NCI-H2081 treated with DMSO at 0.1 percent for 48 hours (cell line): ENCODE results near the gene HCN4.

Source experiments
- DNase-seq: peaks from one replicate; lab custom pipeline; 2025; lab: John Stamatoyannopoulos, UW

The HCN4 gene

DNA sequence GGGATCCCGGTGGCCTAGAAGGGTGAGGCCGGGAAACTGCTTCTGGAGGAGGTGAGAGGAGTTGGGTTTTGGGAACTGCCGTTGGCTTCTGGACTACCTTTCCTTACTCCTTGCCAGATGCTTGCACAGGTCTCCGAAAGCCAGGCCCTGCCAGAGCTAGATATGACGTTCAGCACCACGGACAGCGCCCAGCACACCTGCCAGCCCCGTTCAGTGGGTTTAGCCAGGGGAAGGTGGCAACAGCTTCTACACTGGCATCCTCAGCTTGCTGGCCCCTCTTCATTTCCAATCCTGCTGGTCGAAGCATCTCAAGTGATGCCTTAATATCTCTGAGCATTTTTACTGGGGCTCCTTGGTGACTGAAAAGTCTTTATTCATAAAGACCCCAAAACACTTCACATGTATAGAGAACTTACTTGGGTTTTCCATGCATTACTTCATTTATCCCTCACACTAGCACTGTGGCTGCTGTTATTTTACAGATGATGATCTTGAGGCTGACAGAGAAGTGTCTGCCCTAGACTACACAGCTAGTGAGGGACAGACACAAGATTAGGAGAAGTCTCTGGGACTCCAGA lies 21.9 kb downstream of the HCN4 start:
- DNase-seq: no peak

DNA sequence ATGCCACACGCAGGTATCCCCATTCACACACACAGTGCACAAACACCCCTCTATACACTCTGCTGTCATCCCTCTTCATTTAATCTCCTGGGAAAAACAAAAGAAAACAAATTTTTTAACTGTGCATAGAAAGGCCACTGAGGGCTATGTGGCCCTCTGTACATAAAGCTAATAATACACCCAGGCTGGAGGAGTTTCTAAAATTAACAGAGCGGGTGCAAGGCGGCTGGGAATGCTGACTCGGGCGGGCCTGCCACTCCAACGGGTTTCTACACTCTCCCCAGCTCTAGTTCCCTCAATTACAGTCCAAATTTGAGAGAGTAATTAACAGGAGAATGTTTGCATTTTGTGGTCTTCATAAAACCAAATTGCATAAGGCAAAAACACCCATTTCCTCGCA lies 23.1 kb downstream of the HCN4 start:
- peak; percentile 95 for DNase-seq

DNA sequence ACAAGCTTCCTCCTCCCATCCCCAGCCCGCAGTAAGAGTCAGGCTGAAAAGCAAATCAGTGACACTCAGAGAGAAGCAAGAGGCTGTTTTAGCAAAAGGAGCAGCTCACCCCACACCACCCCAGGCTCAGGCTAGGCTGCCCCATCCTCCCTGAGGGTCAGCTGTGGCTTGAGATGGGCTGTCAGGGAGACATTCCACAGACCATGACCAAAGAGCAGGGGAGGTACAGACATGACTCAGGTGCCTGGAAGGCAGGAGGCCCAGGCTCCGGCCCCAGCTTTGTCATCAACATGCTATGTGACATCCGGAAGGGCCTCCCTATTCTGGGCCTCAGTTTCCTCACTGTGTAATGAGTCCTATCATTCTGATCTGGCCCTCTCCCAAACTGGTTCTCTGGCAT lies 24.7 kb downstream of the HCN4 start:
- no peak for DNase-seq

DNA sequence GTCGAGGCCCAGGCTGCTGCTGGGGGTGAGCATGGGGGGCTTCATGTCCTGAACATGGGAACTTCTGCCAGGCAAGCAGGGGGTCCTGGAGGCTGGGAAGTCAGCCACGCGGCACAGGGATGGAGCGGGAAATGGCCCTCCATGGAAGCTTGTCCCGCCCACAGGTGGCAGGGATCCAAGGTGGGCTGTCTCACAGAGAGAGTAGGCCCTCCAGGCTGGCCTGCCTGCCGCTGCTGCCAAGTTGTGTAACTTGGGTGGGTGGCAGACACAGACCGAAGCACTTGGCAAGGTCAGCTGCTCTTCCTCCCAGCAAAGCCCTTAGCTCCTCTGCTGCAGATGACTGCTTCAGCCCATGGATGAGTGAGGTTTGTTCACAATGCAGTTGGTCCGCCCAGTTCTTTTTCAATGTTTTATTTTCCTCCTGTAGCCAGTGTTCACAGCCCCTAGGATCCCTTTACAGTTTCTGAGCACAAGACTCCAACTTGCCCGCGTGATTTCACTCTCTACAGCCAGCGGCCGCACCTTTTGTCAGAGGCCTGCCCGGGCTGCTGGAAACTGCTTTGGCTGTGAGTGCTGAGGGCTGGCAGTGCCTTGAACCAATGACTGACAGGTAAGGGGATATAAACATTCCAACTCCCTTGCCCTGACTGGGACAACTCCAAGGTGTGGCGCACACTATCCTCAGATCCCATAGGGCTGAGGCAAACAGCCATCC lies 26.7 kb downstream of the HCN4 start:
- no peak for DNase-seq

DNA sequence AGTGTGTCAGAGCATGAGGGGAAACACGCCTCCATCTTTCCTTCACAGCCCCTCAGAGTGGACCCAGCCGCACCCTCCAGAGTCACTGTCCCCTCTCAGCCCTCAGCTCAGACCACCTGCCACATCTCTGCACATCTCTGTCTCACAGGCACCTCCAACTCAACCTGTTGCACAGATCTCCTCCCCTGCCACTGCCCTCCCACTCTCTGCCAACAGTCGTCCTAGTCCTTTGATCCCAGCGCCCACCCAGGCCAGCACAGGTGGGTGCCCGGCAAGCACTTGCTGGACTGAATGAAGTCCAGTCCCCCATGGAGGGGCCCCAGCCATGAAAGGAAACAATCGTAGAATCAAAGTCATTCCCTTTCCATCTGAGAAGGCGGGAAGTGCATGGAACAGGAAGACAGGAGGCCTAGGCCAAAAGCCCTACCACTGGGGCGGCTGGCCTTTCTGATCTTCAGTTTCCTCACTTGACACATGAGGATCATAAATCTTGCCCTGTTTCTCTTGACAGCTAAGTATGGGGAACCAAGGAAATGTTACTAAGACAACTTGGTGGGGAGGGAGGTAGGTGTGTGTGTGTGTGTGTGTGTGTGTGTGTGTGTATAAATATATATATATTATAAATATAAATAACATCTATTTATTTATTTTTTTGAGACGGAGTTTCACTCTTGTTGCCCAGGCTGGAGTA lies 28.1 kb downstream of the HCN4 start:
- DNase-seq: no peak

DNA sequence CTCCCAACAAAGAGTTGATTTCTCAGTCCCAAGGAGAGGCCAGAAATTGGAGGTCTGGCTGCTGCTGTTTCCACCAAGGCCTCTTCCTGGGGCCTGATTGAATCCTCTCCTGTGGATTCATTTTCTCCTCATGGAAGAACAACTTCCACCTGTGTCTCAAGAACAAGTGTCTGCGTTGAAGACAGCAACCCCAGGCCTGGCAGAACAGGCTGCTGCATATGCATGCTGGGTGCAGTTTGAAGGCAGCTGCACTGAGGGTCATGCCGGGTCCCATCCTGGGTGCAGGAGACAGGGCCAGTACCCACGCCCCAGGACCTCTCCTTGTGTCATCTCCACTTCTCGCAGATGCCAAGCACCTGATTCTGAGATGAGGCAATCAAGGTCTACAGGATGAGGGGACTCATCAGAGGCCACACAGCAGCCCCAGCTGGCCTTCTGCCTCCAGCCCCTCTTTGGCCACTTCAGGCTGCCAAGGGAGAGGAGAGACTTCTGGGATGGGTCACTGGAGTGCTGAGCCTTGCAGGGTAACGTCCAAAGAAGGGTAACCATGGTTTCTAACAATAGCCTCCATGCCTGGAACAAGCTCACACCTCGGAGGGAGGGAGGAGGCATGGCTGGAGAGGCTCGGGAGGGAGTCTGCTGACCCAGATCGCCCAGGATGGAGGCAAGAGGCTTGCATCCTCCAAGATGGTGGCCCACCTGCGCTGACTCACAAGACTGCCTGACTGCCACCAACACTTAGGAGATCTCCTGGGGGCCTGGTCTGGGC lies 30.0 kb downstream of the HCN4 start:
- no peak for DNase-seq

DNA sequence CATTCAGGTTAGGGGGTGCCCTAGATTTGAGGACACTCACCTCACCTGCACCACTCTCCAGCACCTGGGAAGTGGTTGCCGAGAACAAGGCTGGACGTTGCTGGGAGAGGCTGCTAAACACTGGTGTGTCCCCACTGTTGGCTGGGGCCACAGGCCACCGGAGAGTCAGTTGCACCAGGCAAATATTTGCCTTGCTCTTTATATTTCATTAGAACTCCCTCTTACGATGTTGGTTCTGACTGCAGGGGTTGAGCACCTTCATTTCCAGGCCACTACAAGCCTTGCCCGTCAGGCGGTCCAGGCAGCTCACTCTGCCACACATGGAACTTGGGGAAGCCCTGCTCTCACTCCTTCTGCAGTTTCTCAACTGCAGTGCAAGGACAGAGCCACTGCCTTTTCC lies 30.7 kb downstream of the HCN4 start:
- no peak for DNase-seq

DNA sequence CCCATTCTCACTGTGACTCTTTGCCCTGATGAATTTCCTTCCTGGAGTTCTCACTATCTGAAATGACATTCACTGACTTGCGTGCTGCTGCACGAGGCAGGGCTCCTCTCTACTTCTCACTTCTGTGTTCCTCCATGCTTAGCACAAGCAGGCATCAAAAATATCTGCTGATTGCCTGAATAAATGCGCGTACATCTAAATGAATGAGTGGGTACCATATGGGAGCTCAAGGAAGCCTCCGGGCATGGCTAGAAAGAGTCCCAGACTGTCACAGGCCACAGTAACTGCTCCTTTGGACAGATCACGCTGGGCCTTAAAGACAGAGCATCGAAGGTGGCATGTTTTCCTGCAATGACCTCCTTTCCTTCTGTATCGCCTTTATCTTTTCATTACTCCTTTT lies 31.6 kb downstream of the HCN4 start:
- DNase-seq: no peak

DNA sequence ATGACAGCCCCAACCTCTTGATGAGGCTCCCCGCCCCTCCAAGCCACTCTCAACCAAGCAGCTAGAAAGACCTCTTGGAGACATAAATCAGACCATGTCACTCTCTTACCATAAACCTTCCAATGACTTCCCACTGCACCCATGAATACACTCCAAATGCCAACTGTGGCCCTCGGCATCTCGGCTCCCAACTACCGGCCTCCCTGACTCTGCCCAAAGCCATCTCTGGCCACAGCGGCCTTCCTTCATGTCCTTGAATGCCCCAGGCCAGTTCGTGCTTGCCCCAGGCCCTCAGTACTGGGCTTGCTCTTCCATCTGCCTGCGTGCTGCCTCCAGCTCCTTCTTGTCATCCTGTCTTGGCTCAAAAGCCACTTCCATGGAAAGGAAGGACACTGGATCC lies 32.0 kb downstream of the HCN4 start:
- no peak for DNase-seq

DNA sequence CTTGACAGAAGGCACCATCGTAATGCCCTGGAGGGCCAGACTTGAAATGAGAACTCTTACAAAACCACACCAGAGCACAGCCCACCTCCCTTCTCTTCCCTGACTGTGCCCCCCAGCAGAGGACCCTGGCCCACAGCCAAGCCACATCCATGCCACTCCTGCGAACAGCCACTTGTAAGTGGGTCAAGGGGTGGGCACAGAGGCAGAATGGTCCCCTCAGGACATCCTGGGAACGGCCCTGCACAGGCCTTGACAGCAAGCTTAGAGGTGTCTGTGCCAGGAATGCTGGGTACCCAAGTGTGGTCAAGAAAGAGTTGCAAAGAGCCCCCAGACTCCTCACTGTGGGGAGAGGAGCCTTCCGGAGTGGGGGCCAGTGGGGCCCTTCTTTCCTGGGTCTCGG lies 33.3 kb downstream of the HCN4 start:
- no peak for DNase-seq

DNA sequence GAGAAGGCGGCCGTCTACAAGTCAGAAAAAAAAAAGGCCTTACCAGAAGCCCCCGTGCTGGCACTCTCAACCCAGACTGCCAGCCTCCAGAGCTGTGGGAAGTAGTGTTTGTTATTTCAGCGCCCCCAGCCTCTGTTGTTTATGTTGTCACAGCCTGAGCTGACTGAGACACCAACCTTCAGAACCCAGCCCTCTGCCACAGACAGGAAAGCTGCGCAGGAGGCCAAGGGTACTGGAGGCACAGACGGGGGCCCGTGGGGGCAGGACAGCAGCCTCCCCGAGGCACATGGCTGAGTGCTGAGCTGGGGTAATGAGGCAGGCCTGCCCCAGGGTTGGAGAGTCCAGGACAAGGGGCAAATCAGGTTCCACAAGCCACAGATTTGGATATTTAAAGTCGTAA lies 33.7 kb downstream of the HCN4 start:
- no peak for DNase-seq

DNA sequence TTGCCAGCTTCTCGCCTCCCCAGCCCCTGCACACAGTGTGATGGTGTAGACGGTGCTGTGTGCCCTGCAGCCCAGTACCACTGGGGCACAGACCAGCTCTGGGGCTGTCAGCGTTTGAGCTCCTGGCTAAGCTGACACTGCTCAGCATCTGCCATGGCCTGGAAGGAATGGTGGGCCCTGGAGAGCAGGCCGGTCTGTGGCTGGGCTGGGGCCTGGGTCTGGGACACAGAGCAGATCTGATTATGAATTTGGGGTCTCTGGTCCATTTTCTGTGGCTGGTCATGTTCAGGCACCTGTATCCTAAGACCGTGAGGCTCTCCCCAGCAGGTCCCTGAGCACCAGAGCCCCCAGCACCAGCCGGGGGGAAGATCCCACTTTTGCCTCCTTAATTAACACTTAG lies 34.7 kb downstream of the HCN4 start:
- no peak for DNase-seq

DNA sequence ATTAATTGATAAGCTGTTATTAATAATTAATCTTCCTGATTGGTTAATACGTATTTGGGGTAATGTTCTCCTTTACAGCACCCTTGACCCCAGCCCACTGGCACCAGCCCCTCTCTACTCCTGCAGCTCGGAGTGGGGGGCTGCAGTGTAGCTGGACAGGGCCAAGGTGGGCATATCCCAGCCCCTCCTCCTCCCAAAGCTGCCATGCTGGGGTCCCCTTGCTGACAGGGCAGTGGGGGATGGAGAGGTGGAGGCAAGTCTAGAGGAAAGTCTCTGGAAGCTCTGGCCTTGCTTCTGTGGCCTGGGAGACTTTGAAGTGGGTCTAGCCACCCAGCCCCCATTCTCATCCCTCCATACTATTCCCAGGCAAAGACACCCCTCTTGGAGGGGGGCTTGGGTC lies 35.8 kb downstream of the HCN4 start:
- no peak for DNase-seq

DNA sequence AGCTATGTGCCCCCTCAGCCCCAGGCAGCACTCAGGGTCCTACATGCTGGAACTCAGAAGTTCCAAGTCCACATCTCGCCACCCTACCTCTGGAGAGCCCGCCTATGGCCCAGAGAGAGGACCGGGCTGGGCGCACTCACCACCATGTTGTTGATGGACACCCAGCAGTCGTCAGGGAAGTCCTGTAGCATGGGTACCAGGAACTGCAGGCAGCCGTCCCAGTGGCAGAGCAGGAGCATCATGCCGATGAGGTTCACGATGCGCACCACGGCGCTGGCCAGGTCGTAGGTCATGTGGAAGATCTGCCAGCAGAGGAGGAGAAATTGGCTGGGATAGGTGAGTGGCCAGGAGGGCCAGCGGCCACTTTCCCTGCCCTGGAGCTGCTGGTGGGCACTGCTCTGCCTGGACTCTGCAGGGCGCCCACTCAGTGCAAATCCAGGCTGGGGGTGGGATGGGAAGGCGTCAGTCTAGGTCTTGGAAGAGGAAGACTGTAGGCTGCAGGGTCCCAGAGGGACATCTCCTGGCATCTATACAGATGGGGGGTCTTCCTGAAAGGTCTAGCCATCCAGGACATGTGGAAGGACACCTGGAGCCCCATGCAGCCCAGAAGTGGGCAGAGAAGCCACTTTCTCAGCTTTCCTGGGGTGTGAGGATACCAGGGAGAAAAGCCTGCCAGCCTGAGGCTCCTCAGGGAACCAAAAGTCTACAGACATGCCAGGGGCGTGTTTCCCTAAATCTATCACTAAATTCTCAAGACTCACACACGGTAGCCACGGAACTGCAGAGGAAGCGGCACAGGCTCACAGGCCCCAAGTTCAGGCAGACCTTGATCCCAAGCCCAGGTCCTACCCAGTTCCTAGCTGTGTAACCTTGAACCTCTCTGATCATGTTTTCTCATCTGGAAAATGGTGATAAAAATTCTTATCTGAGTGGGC lies 36.5 kb downstream of the HCN4 start:
- no peak for DNase-seq

DNA sequence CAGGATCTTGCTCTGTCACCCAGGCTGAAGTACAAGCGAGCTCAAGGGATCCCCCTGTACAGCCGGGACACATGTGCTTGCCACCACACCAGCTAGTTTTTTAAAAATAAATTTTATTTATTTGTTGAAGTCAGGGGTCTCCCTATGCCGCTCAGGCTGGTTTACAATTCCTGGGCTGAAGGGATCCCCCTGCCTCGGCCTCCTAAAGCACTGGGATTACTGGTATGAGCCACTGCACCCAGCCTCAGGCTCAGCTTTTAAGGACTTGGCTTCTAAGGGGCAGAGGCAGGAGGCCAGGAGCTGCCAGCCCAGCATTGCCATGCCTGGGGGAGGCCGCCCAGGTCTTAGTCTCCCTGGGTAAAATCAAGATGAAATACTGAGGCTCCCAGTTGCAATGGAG lies 37.3 kb downstream of the HCN4 start:
- DNase-seq: no peak

DNA sequence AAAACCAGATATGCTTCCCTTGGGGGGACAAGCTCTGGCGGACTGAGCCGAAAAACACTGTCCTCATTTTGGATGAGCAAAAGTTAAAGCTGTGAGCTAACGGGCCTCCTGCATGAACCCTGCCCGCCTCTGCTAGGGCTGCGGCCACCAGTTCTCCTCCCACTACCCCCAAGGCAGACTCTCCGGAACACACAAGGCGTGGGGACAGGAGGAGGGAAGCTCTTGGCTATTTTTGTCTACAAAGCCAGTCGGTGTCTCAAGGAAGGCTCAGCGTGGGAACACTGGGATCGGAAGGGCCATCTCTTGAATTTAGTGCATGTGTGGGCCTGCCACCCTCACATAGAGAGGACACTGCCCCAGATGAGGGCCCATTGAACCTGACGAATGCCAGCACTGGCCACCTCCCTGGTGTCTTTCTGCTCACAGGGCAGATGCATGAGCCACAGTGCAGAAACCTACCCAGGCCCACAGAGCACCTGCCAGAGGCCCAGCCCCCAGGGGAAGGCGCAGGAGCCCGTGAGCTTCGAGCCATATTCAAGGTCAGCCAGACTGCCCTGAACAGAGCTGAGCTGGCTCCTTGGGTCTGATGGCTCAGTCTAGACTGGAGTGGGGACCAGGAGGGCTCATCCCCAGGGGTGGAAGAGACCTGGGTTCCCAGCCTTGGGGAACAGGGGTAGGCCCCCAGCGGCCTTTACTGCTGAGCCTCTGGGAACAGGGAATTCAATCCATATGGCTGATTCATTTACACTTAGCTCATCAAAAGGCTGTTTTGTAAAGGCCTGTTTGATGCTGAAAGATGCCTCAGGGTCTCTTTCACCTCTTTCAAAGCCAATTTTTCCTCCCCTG lies 38.3 kb downstream of the HCN4 start:
- no peak for DNase-seq

DNA sequence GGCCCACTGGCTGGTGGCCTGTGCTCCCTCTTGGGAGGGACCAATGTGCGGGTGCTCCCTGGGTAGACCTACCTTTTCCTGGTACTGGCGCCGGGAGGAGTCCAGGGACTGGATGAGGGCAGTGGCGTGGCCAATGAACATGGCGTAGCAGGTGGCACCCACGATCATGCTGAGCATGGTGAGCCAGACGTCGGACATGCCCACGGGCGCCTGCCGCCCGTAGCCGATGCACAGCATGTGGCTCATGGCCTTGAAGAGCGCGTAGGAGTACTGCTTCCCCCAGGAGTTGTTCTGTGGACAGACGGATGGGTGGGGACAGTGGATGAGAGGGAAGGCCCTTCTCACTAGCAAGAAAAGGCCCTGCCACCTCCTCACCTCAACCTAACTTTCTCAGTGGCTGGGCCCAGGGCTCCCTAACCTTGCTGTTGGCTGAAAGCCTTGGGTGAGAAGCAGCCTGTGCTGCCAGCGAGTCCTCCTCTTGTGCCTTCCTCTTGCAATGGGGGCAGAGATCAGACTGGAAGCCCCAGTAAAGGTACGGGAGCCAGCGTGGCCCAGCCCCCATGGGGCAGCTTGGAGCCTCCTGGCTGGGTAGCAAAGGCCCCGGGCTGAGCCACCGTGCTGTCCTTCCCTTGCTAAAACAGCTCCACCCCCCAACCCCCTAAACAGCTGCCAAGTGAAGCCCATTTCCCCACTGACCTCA lies 39.1 kb downstream of the HCN4 start:
- DNase-seq: no peak

DNA sequence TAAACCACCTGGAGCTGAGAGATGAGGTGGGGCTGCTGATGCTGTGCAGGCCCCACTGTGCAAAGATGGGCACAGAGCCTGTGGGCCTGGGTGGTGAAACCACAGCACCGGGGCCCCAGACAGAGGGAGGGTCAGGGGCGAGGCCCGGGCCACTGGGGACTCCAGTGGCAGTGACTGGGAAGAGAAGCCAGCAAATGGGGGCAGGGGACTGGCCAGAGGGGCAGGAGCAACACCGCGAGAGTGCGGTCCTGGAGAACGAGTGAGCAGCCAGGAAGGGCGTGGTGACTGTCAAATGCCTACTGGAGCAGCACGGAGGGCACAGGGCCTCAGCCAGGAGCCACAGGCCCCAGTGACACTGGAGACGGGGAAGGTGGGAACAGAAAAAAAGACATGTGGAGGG lies 39.8 kb downstream of the HCN4 start:
- DNase-seq: no peak

DNA sequence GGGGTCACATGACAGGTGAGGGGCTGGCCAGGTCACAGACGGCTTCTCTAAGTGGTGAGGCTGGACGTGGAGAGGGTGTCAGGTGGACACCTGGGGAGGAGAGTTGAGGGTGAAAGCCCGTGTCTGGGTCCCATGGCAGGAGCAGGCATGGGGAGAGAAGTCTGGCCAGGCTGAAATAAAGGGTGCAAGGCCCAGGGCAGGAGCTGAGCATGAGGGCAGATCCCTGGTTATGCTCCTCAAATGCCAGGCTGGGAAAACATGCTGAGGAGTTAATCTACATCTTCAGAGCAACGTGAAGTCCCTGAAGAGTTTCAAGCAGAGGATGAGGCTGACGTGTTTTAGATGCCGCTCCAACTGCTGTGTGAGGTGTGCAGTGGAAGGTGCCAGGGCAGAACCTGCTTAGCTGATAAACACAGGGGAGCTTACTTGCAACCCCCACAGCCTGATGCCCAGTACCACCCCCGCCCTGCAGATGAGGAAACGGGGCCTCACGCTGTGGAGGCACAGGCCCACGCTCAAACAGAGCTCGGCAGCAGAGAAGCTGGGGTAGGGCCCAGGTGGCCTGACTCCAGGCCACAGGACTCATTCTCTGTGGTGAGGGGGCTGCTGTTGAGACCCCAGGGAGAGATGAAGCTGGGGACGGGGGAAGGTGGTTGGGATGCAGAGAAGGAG lies 40.5 kb downstream of the HCN4 start:
- no peak for DNase-seq

DNA sequence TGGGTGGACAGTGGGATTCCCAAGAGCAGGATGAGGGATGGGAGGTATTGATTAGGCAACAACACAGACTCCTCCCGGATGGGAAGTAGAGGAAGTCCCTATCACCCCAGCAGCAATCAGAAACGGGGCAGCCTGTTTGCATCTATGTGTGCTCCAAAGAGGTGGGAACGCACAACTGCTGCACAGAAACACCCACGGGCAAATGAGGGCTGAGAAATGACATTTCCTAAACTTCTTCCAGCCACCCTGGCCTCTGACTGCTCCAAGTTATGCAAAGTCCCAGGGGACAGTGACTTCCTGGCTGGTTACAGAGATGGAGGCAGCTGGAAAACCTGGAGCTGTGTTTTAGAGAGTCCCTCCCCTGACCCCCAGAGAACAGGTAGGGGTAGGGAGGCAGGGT lies 42.6 kb downstream of the HCN4 start:
- DNase-seq: no peak
